ENCODE results near the gene SV2B. TPM values are rescaled to one million over a fixed set of nuclear protein-coding genes. Genes with fewer than 3 reads are reported as not detected.

SV2B gene
- total and polyA plus RNA-seq, 8 donors: 0.53 to 11.3 (median 5.2) TPM

- FAIRE-seq (no peak), ATAC-seq (no peak), DNase-seq (no peak)
- Histone ChIP-seq H3K27ac (no peak overlapping the region), H3K36me3 (no peaks in the 10 kb centered on the region), H3K9me3 (no peaks in the 10 kb centered on the region), H3K27me3 (no peaks in the 10 kb centered on the region), H3K4me3 (no peak overlapping the region), H3K4me1 (no peaks in the 10 kb centered on the region)
- no peak for TF ChIP-seq CTCF (IDR thresholded peaks at IDR 0.05)
- intact Hi-C loops (cut with DNase I): loop anchor here in 1 of 3 donors (10.0 kb wide), 1 partner anchor 225 kb away; no protein-coding TSS in a partner anchor
- 80 to 84% methylated on average over 4 of the region's 4 CpGs for WGBS, 2 donors
Measured at GRCh38 chr15:91279486-91279885, 179.4 kb downstream of the SV2B start.

GRCh38 chr15:91281947-91282346, 181.9 kb downstream of the SV2B start:
- Histone ChIP-seq H3K4me1 (no peaks in the 10 kb centered on the region), H3K36me3 (no peaks in the 10 kb centered on the region), H3K27ac (no peak overlapping the region), H3K9me3 (no peaks in the 10 kb centered on the region), H3K27me3 (no peaks in the 10 kb centered on the region), H3K4me3 (no peak overlapping the region)
- no peak for ATAC-seq
- no peak for TF ChIP-seq CTCF (IDR thresholded peaks at IDR 0.05)
- DNase-seq: no peak
- intact Hi-C loops (cut with DNase I): no loop called here
- no peak for FAIRE-seq
- WGBS, 2 donors: 62 to 73% methylated on average over 4 of the region's 4 CpGs

- no peak for ATAC-seq
- WGBS, 2 donors: 59 to 66% methylated on average over 1 of the region's 1 CpG
- Histone ChIP-seq H3K9me3 (no peaks in the 10 kb centered on the region), H3K4me3 (no peak overlapping the region), H3K36me3 (no peaks in the 10 kb centered on the region), H3K27me3 (no peaks in the 10 kb centered on the region), H3K27ac (no peak overlapping the region), H3K4me1 (no peaks in the 10 kb centered on the region)
- FAIRE-seq: no peak
- intact Hi-C loops (cut with DNase I): no loop called here
- DNase-seq: no peak
- no peak for TF ChIP-seq CTCF (IDR thresholded peaks at IDR 0.05)
Measured at GRCh38 chr15:91282486-91282885, 182.4 kb downstream of the SV2B start.

GRCh38 chr15:91283155-91283554, 183.1 kb downstream of the SV2B start:
- H3K9me3 ChIP-seq: no peaks in the 10 kb centered on the region
- H3K27ac ChIP-seq: no peak overlapping the region
- no peaks in the 10 kb centered on the region for H3K36me3 ChIP-seq
- no peak for FAIRE-seq
- intact Hi-C loops (cut with DNase I): no loop called here
- H3K27me3 ChIP-seq: no peaks in the 10 kb centered on the region
- no peak for TF ChIP-seq CTCF (IDR thresholded peaks at IDR 0.05)
- no peak overlapping the region for H3K4me3 ChIP-seq
- no peak for ATAC-seq
- no peaks in the 10 kb centered on the region for H3K4me1 ChIP-seq
- DNase-seq: no peak
- 80 to 81% methylated on average over 2 of the region's 2 CpGs for WGBS, 2 donors

- Histone ChIP-seq H3K27me3 (no peaks in the 10 kb centered on the region), H3K9me3 (no peaks in the 10 kb centered on the region), H3K4me1 (no peaks in the 10 kb centered on the region), H3K27ac (no peak overlapping the region), H3K36me3 (no peaks in the 10 kb centered on the region), H3K4me3 (no peak overlapping the region)
- DNase-seq (no peak), FAIRE-seq (no peak), ATAC-seq (no peak)
- intact Hi-C loops (cut with DNase I): no loop called here
- TF ChIP-seq CTCF (IDR thresholded peaks at IDR 0.05): no peak
- 59 to 68% methylated on average over 13 of the region's 13 CpGs for WGBS, 2 donors
Measured at GRCh38 chr15:91284758-91285466, 184.9 kb downstream of the SV2B start.
